H1 (cell line): Measurements from ENCODE around the gene IDUA. TPM values are rescaled to one million over a fixed set of nuclear protein-coding genes. Genes with fewer than 3 reads are reported as not detected.

Source experiments
- CTCF ChIA-PET: fragments of 300-600 bp; sonication (Branson Sonifier 250); formaldehyde crosslinking; loops from one replicate; lab custom pipeline; 2021; ENCODE audit not compliant: partially characterized antibody; lab: Charles Lee
- POLR2A ChIA-PET: fragments of 300-600 bp; sonication (Branson Sonifier 250); formaldehyde crosslinking; loops from one replicate; lab custom pipeline; 2021; ENCODE audit warnings: inconsistent platforms; ENCODE audit not compliant: partially characterized antibody; lab: Charles Lee
- DNase-seq, 2 experiments: peaks; one replicate each; pipeline versions ENCODE4 v3.0.0 to v3.0.0-alpha.2; 2010 to 2022; ENCODE audit warnings: low spot score in 2 of 2, low read depth in 1 of 2, mixed read lengths in 1 of 2
- FAIRE-seq: peaks from 2 replicates; lab custom pipeline; 2011; peaks lifted over from hg19 to GRCh38; lab: Jason Lieb, UNC
- H2AFZ ChIP-seq: 2 replicates; pipeline ENCODE4 v1.8.1; 2012; ENCODE audit warnings: low read length, inconsistent platforms
- H2AK5ac ChIP-seq: 2 replicates; pipeline ENCODE4 v1.6.1; 2013; ENCODE audit warnings: low read depth, low read length
- H2BK120ac ChIP-seq: replicated peaks from 2 replicates; pipeline ENCODE3; 2013; ENCODE audit warnings: low read depth, low read length, inconsistent platforms
- H2BK12ac ChIP-seq: 2 replicates; pipeline ENCODE4 v1.6.1; 2013; ENCODE audit warnings: low read depth, low read length
- H2BK15ac ChIP-seq: 2 replicates; pipeline ENCODE4 v1.6.1; 2013; ENCODE audit warnings: low read length
- H2BK20ac ChIP-seq: 2 replicates; pipeline ENCODE4 v1.6.1; 2013; ENCODE audit warnings: low read length
- H2BK5ac ChIP-seq: 2 replicates; pipeline ENCODE4 v1.6.1; 2013; ENCODE audit warnings: low read depth, low read length
- H3K14ac ChIP-seq: 2 replicates; pipeline ENCODE4 v1.6.1; 2013; ENCODE audit warnings: inconsistent platforms; ENCODE audit not compliant: insufficient read length
- H3K18ac ChIP-seq: 2 replicates; pipeline ENCODE4 v1.6.1; 2013; ENCODE audit warnings: low read length; ENCODE audit errors: extremely low read depth
- H3K23ac ChIP-seq: 2 replicates; pipeline ENCODE4 v1.6.1; 2013; ENCODE audit warnings: inconsistent platforms; ENCODE audit not compliant: insufficient read length
- H3K23me2 ChIP-seq: 2 replicates; pipeline ENCODE4 v1.6.1; 2013; ENCODE audit warnings: low read depth, low read length
- H3K27ac ChIP-seq: 2 replicates; pipeline ENCODE4 v1.6.1; 2011; ENCODE audit warnings: low read depth, low read length, inconsistent platforms
- H3K27me3 ChIP-seq, 4 experiments: replicated peaks in 1 of 4; 1 replicate in 1 of 4; 2 replicates in 3 of 4; pipeline versions ENCODE4 v1.6.1 to v1.8.1; 2011 to 2013; ENCODE audit warnings: low read length in 3 of 4, mild to moderate bottlenecking in 3 of 4, inconsistent platforms in 2 of 4, mixed read lengths in 2 of 4, moderate library complexity in 1 of 4; ENCODE audit not compliant: control insufficient read depth in 3 of 4, insufficient read depth in 3 of 4; ENCODE audit errors: extremely low read depth in 1 of 4
- H3K36me3 ChIP-seq, 4 experiments: 2 replicates each; pipeline versions ENCODE4 v1.6.1 to v1.8.1; 2011 to 2013; ENCODE audit warnings: mild to moderate bottlenecking in 4 of 4, low read length in 3 of 4, moderate library complexity in 2 of 4, control low read depth in 1 of 4, inconsistent platforms in 1 of 4; ENCODE audit not compliant: insufficient read depth in 4 of 4, control insufficient read depth in 2 of 4
- H3K4ac ChIP-seq: replicated peaks from 2 replicates; pipeline ENCODE3; 2013; ENCODE audit warnings: low read length, low read depth, mixed read lengths, inconsistent platforms; ENCODE audit not compliant: insufficient read length
- H3K4me1 ChIP-seq, 4 experiments: replicated peaks in 1 of 4; 1 replicate in 1 of 4; 2 replicates in 3 of 4; pipeline versions ENCODE4 v1.6.1 to v1.8.1; 2011 to 2013; ENCODE audit warnings: low read length in 3 of 4, inconsistent platforms in 2 of 4, mixed read lengths in 1 of 4; ENCODE audit not compliant: insufficient read depth in 4 of 4, control insufficient read depth in 3 of 4
- H3K4me2 ChIP-seq, 2 experiments: 2 replicates each; pipeline versions ENCODE4 v1.6.1 to v1.8.1; 2011 to 2013; ENCODE audit warnings: low read depth in 2 of 2, low read length in 2 of 2, control low read depth in 1 of 2, inconsistent platforms in 1 of 2, mild to moderate bottlenecking in 1 of 2; ENCODE audit not compliant: insufficient read depth in 1 of 2
- H3K4me3 ChIP-seq, 4 experiments: fragments of 200-600, 300-600 bp in 1 of 4; sonication (generic), shearing (Covaris generic), sonication (Bioruptor Twin) in 1 of 4; 2 replicates each; pipeline versions ENCODE4 v1.5.1 to v1.8.1; 2011 to 2016; ENCODE audit warnings: low read length in 4 of 4, low read depth in 3 of 4, control low read depth in 2 of 4, inconsistent platforms in 2 of 4, mild to moderate bottlenecking in 2 of 4, mixed read lengths in 1 of 4, moderate library complexity in 1 of 4; ENCODE audit not compliant: insufficient read depth in 2 of 4; ENCODE audit errors: extremely low read depth in 1 of 4
- H3K56ac ChIP-seq: replicated peaks from 2 replicates; pipeline ENCODE3; 2013; ENCODE audit warnings: low read depth, mild to moderate bottlenecking, mixed read lengths, low read length, inconsistent platforms; ENCODE audit not compliant: insufficient read length
- H3K79me1 ChIP-seq: 2 replicates; pipeline ENCODE4 v1.6.1; 2013; ENCODE audit warnings: low read depth, low read length, control low read depth
- H3K79me2 ChIP-seq, 2 experiments: 2 replicates each; pipeline versions ENCODE4 v1.6.1 to v1.8.1; 2012 to 2013; ENCODE audit warnings: low read length in 2 of 2, mild to moderate bottlenecking in 2 of 2, inconsistent platforms in 1 of 2; ENCODE audit not compliant: insufficient read depth in 2 of 2, control insufficient read depth in 1 of 2
- H3K9ac ChIP-seq, 4 experiments: replicated peaks in 1 of 4; 1 replicate in 1 of 4; 2 replicates in 3 of 4; pipeline versions ENCODE4 v1.6.1 to v1.8.1; 2011 to 2013; ENCODE audit warnings: low read depth in 3 of 4, low read length in 3 of 4, control low read depth in 2 of 4, mild to moderate bottlenecking in 2 of 4, moderate library complexity in 2 of 4, inconsistent platforms in 1 of 4; ENCODE audit errors: extremely low read depth in 1 of 4
- H3K9me3 ChIP-seq, 2 experiments: 2 replicates each; pipeline versions ENCODE4 v1.6.1 to v1.8.1; 2012 to 2013; ENCODE audit warnings: mild to moderate bottlenecking in 2 of 2, moderate library complexity in 2 of 2, control low read depth in 1 of 2, inconsistent platforms in 1 of 2, low read depth in 1 of 2, low read length in 1 of 2, mixed read lengths in 1 of 2; ENCODE audit not compliant: insufficient read depth in 2 of 2
- H4K20me1 ChIP-seq, 2 experiments: replicated peaks in 1 of 2; 2 replicates each; pipeline versions ENCODE3 to v1.8.1; 2011 to 2013; ENCODE audit warnings: inconsistent platforms in 2 of 2, low read length in 2 of 2, mild to moderate bottlenecking in 1 of 2; ENCODE audit not compliant: insufficient read depth in 2 of 2, control insufficient read depth in 1 of 2
- H4K5ac ChIP-seq: 2 replicates; pipeline ENCODE4 v1.6.1; 2013; ENCODE audit warnings: low read length, low read depth, mixed read lengths, inconsistent platforms; ENCODE audit not compliant: insufficient read length
- H4K8ac ChIP-seq: 2 replicates; pipeline ENCODE4 v1.8.0; 2013; ENCODE audit warnings: mild to moderate bottlenecking, moderate library complexity, low read length, inconsistent platforms; ENCODE audit not compliant: insufficient read depth; ENCODE audit errors: extremely low read depth
- H4K91ac ChIP-seq: replicated peaks from 2 replicates; pipeline ENCODE3; 2013; ENCODE audit warnings: low read length, mixed read lengths, inconsistent platforms; ENCODE audit not compliant: insufficient read length
- CTCF ChIP-seq, 3 experiments: IDR thresholded peaks; 1 replicate in 2 of 3; 2 replicates in 1 of 3; pipeline versions ENCODE4 v1.5.1 to v1.6.1; 2011; ENCODE audit warnings: low read length in 3 of 3, mild to moderate bottlenecking in 3 of 3, inconsistent platforms in 2 of 3, low read depth in 1 of 3, moderate library complexity in 1 of 3; ENCODE audit not compliant: insufficient read depth in 1 of 3; ENCODE audit errors: control extremely low read depth in 1 of 3
- NRF1 ChIP-seq: IDR thresholded peaks from 2 replicates; pipeline ENCODE4 v1.6.1; 2011; ENCODE audit warnings: mild to moderate bottlenecking, low read depth, low read length, improper control_type of control experiment
- RAD21 ChIP-seq, 2 experiments: IDR thresholded peaks in 1 of 2; conservative IDR thresholded peaks in 1 of 2; 2 replicates each; pipeline ENCODE4 v1.6.1; 2011; ENCODE audit warnings: low read depth in 2 of 2, low read length in 2 of 2, improper control_type of control experiment in 1 of 2, inconsistent platforms in 1 of 2, mild to moderate bottlenecking in 1 of 2, moderate library complexity in 1 of 2
- SIRT6 ChIP-seq: IDR thresholded peaks from one replicate; pipeline ENCODE4 v1.7.1; 2012; ENCODE audit warnings: low read length, inconsistent platforms
- SP1 ChIP-seq: IDR thresholded peaks from 2 replicates; pipeline ENCODE4 v1.6.1; 2011; ENCODE audit warnings: low read depth, low read length
- TAF7 ChIP-seq: optimal IDR thresholded peaks from 2 replicates; pipeline ENCODE3; 2011; ENCODE audit warnings: low read depth, mild to moderate bottlenecking, inconsistent platforms, low read length, moderate library complexity, borderline replicate concordance
- TEAD4 ChIP-seq: IDR thresholded peaks from 2 replicates; pipeline ENCODE4 v1.6.1; 2012; ENCODE audit warnings: low read depth, low read length, inconsistent platforms, mixed read lengths
- WGBS, 2 experiments: shearing (Covaris generic) in 1 of 2; methylation state at CpG; one replicate each; pipeline versions ENCODE4 v1.1.6 to v1.1.7; 2013 to 2015; ENCODE audit warnings: low lambda C conversion rate in 2 of 2, mixed read lengths in 2 of 2, inconsistent platforms in 1 of 2, low coverage in 1 of 2, missing lambda C conversion rate in 1 of 2; ENCODE audit not compliant: insufficient replicate concordance in 2 of 2, insufficient coverage in 1 of 2, insufficient read length in 1 of 2; ENCODE audit errors: extremely low coverage in 1 of 2, missing lambda C conversion rate in 1 of 2; 5-methylcytosine and 5-hydroxymethylcytosine counted together
- polyA plus RNA-seq, 7 experiments: library from polyadenylated mRNA; depleted of rRNA in 3 of 7; stranded (reverse) in 5 of 7; unstranded in 2 of 7; fragments of >200 nt in 5 of 7; fragments of 200-250 nt in 2 of 7; gene quantifications; 1 replicate in 5 of 7; 2 replicates in 1 of 7; 4 replicates in 1 of 7; pipeline versions ENCODE4 v1.2.1 to v1.2.3, GENCODE V29; 2011 to 2013; ENCODE audit warnings: missing spikeins in 2 of 7, mixed read lengths in 2 of 7
- total RNA-seq: library from RNA; stranded (reverse); fragmentation: NEBNext Ultra II Directional; extraction: Animal tissue kit (Norgen Biotek cat#: 25700); gene quantifications from 2 replicates; pipeline ENCODE4 v1.2.1, GENCODE V29; 2021

Gene IDUA
- total and polyA plus RNA-seq, 2 of the 8 experiments (the other 6 are each of a cell fraction or from before 2014, with no cell fraction given): 2.8 to 4.8 TPM

- Histone ChIP-seq H3K4me3 (no peak overlapping the region), H4K5ac (no peak overlapping the region), H3K4me1 (no peaks in the 10 kb centered on the region; a peak in 2 of 7 replicates), H3K14ac (no peak overlapping the region), H3K23ac (no peak overlapping the region), H3K79me2 (no peaks in the 10 kb centered on the region), H2BK15ac (no peak overlapping the region), H3K18ac (no peak overlapping the region), H3K4me2 (no peak overlapping the region), H3K9me3 (no peaks in the 10 kb centered on the region), H3K23me2 (peaks cover 2% of the 10 kb centered on the region; the same call in 1 of the 2 replicates), H2BK120ac (no peak overlapping the region), H4K8ac (no peak overlapping the region; the same call in 1 of the 2 replicates), H2AK5ac (no peak overlapping the region), H4K20me1 (peaks cover 0 to 9% of the 10 kb centered on the region in 2 experiments), H3K9ac (no peak overlapping the region), H3K79me1 (no peaks in the 10 kb centered on the region), H3K27me3 (peaks cover 1 to 4% (median 3%) of the 10 kb centered on the region in 4 experiments; a peak in 5 of 7 replicates), H3K56ac (no peak overlapping the region), H3K27ac (no peak overlapping the region), H3K36me3 (no peaks in the 10 kb centered on the region), H2AFZ (no peak overlapping the region), H3K4ac (no peak overlapping the region), H2BK12ac (no peak overlapping the region), H4K91ac (no peak overlapping the region), H2BK20ac (no peak overlapping the region), H2BK5ac (no peak overlapping the region)
- ChIA-PET CTCF (interaction anchor here (0.6 to 1.7 kb wide), 7 partner anchors 17 to 71 kb away, joined by 3 to 4 read pairs (median 3); partner anchors contain the start of genes IDUA and SLC26A1), POLR2A (interaction anchor here (1.0 to 1.4 kb wide), 2 partner anchors 13 to 29 kb away, joined by 3 to 4 read pairs; no protein-coding TSS in a partner anchor)
- FAIRE-seq (no peak), DNase-seq (no peak)
- 91% methylated on average over 47 of the region's 54 CpGs; no CpG with 5 or more reads in 1 of the 2 experiments for WGBS, 2 experiments
- TF ChIP-seq CTCF (IDR thresholded peaks at IDR 0.05; ENCODE audit: control extremely low read depth in 1 of 3, insufficient read depth in 1 of 3, low read depth in 1 of 3, low read length in 3 of 3): peak in 2 of 3 experiments; percentile 10 to 37; a peak in 1 of 4 replicates
- TF ChIP-seq SP1: no peak
- TF ChIP-seq NRF1: no peak
- TF ChIP-seq TEAD4: no peak
- no peak for TF ChIP-seq SIRT6
- TF ChIP-seq RAD21 (IDR thresholded peaks at IDR 0.05 in 1 of 2, conservative IDR thresholded peaks at IDR 0.05 in 1 of 2; ENCODE audit: low read depth in 2 of 2, low read length in 2 of 2): peak in 1 of 2 experiments; percentile 17; a peak in 2 of 4 replicates
- no peak for TF ChIP-seq TAF7
Observed at GRCh38 chr4:962231-963208, 24.3 kb upstream of the IDUA start.
